Mucosa of rectum (tissue), 2 donors: ENCODE data around the gene VRK1.

Experiments
- H3K27ac ChIP-seq, 2 donors: one replicate each; pipeline ENCODE4 v1.7.0; 2013; ENCODE audit warnings: inconsistent platforms in 2 of 2, low read depth in 2 of 2, low read length in 2 of 2
- H3K27me3 ChIP-seq, 2 donors: one replicate each; pipeline ENCODE4 v1.7.0; 2013; ENCODE audit warnings: low read length in 2 of 2; ENCODE audit not compliant: control insufficient read depth in 2 of 2, insufficient read depth in 2 of 2
- H3K36me3 ChIP-seq, 2 donors: one replicate each; pipeline ENCODE4 v1.7.0; 2013; ENCODE audit warnings: low read length in 2 of 2; ENCODE audit not compliant: control insufficient read depth in 2 of 2, insufficient read depth in 2 of 2
- H3K4me1 ChIP-seq, 2 donors: one replicate each; pipeline ENCODE4 v1.7.0; 2013; ENCODE audit warnings: low read length in 2 of 2, mild to moderate bottlenecking in 1 of 2; ENCODE audit not compliant: control insufficient read depth in 2 of 2, insufficient read depth in 2 of 2
- H3K4me3 ChIP-seq, 2 donors: one replicate each; pipeline ENCODE4 v1.7.0; 2013; ENCODE audit warnings: low read length in 2 of 2
- H3K9ac ChIP-seq, 2 donors: one replicate each; pipeline ENCODE4 v1.7.0; 2013; ENCODE audit warnings: low read length in 2 of 2, low read depth in 1 of 2, mild to moderate bottlenecking in 1 of 2
- H3K9me3 ChIP-seq, 2 donors: one replicate each; pipeline ENCODE4 v1.7.0; 2013; ENCODE audit warnings: low read length in 2 of 2; ENCODE audit not compliant: control insufficient read depth in 2 of 2
- donor health status: healthy.
- donor health status: Normal muscosa, but diverticular disease.

Gene VRK1

GRCh38 chr14:96839251-96839650, 42.1 kb downstream of the VRK1 start:
- no peak overlapping the region for H3K9ac ChIP-seq
- H3K27me3 ChIP-seq: no peaks in the 10 kb centered on the region
- H3K36me3 ChIP-seq: peaks cover 3 to 7% of the 10 kb centered on the region in 2 donors
- H3K27ac ChIP-seq: no peak overlapping the region
- H3K4me3 ChIP-seq: no peak overlapping the region
- H3K4me1 ChIP-seq: no peaks in the 10 kb centered on the region
- H3K9me3 ChIP-seq: no peaks in the 10 kb centered on the region

- no peak overlapping the region for H3K9ac ChIP-seq
- no peaks in the 10 kb centered on the region for H3K9me3 ChIP-seq
- H3K4me3 ChIP-seq: no peak overlapping the region
- H3K4me1 ChIP-seq: no peaks in the 10 kb centered on the region
- no peak overlapping the region for H3K27ac ChIP-seq
- peaks cover 0 to 3% of the 10 kb centered on the region in 2 donors for H3K36me3 ChIP-seq
- no peaks in the 10 kb centered on the region for H3K27me3 ChIP-seq
Observed at GRCh38 chr14:96843137-96843536, 46.0 kb downstream of the VRK1 start.

- no peak overlapping the region for H3K4me3 ChIP-seq
- H3K9me3 ChIP-seq: no peaks in the 10 kb centered on the region
- no peak overlapping the region for H3K27ac ChIP-seq
- H3K36me3 ChIP-seq: peaks cover 0 to 7% of the 10 kb centered on the region in 2 donors
- H3K9ac ChIP-seq: no peak overlapping the region
- no peaks in the 10 kb centered on the region for H3K4me1 ChIP-seq
- H3K27me3 ChIP-seq: no peaks in the 10 kb centered on the region
Observed at GRCh38 chr14:96844857-96845570, 47.8 kb downstream of the VRK1 start.

- no peak overlapping the region for H3K9ac ChIP-seq
- H3K4me3 ChIP-seq: no peak overlapping the region
- no peaks in the 10 kb centered on the region for H3K27me3 ChIP-seq
- H3K27ac ChIP-seq: no peak overlapping the region
- no peaks in the 10 kb centered on the region for H3K4me1 ChIP-seq
- H3K9me3 ChIP-seq: no peaks in the 10 kb centered on the region
- H3K36me3 ChIP-seq: peaks cover 0 to 7% of the 10 kb centered on the region in 2 donors
Observed at GRCh38 chr14:96847451-96847850, 50.3 kb downstream of the VRK1 start.

- Histone ChIP-seq H3K9ac (no peak overlapping the region), H3K4me1 (no peaks in the 10 kb centered on the region), H3K27ac (no peak overlapping the region), H3K36me3 (peaks cover 0 to 7% of the 10 kb centered on the region in 2 donors), H3K9me3 (no peaks in the 10 kb centered on the region), H3K27me3 (no peaks in the 10 kb centered on the region), H3K4me3 (no peak overlapping the region)
Observed at GRCh38 chr14:96848011-96848410, 50.8 kb downstream of the VRK1 start.

- no peak overlapping the region for H3K4me3 ChIP-seq
- no peak overlapping the region for H3K27ac ChIP-seq
- no peak overlapping the region for H3K9ac ChIP-seq
- H3K27me3 ChIP-seq: no peaks in the 10 kb centered on the region
- H3K36me3 ChIP-seq: peaks cover 0 to 7% of the 10 kb centered on the region in 2 donors
- H3K4me1 ChIP-seq: no peaks in the 10 kb centered on the region
- no peaks in the 10 kb centered on the region for H3K9me3 ChIP-seq
Observed at GRCh38 chr14:96849733-96850132, 52.6 kb downstream of the VRK1 start.

- no peaks in the 10 kb centered on the region for H3K4me1 ChIP-seq
- H3K9ac ChIP-seq: no peak overlapping the region
- H3K4me3 ChIP-seq: no peak overlapping the region
- H3K9me3 ChIP-seq: no peaks in the 10 kb centered on the region
- H3K27me3 ChIP-seq: no peaks in the 10 kb centered on the region
- H3K27ac ChIP-seq: no peak overlapping the region
- peaks cover 0 to 7% of the 10 kb centered on the region in 2 donors for H3K36me3 ChIP-seq
Observed at GRCh38 chr14:96851694-96852381, 54.7 kb downstream of the VRK1 start.

- H3K4me3 ChIP-seq: no peak overlapping the region
- no peaks in the 10 kb centered on the region for H3K4me1 ChIP-seq
- H3K36me3 ChIP-seq: peaks cover 0 to 8% of the 10 kb centered on the region in 2 donors
- no peak overlapping the region for H3K9ac ChIP-seq
- H3K9me3 ChIP-seq: no peaks in the 10 kb centered on the region
- H3K27me3 ChIP-seq: no peaks in the 10 kb centered on the region
- no peak overlapping the region for H3K27ac ChIP-seq
Observed at GRCh38 chr14:96852823-96853422, 55.7 kb downstream of the VRK1 start.

GRCh38 chr14:96858643-96859042, 61.5 kb downstream of the VRK1 start:
- Histone ChIP-seq H3K4me1 (no peaks in the 10 kb centered on the region), H3K36me3 (peaks cover 0 to 3% of the 10 kb centered on the region in 2 donors), H3K4me3 (no peak overlapping the region), H3K27ac (no peak overlapping the region), H3K9me3 (no peaks in the 10 kb centered on the region), H3K9ac (no peak overlapping the region), H3K27me3 (no peaks in the 10 kb centered on the region)

GRCh38 chr14:96861568-96862310, 64.6 kb downstream of the VRK1 start:
- Histone ChIP-seq H3K9ac (no peak overlapping the region), H3K9me3 (no peaks in the 10 kb centered on the region), H3K27me3 (no peaks in the 10 kb centered on the region), H3K27ac (no peak overlapping the region), H3K36me3 (peaks cover 0 to 3% of the 10 kb centered on the region in 2 donors), H3K4me1 (no peaks in the 10 kb centered on the region), H3K4me3 (no peak overlapping the region)
